GM12892 (cell line): ENCODE data around the gene RBMY1B. TPM values are rescaled to one million over a fixed set of nuclear protein-coding genes. Genes with fewer than 3 reads are reported as not detected.
"Not testable (repeated sequence)": the region's sequence is repeated elsewhere in the genome, so short reads cannot be mapped to it uniquely, and the experiment has no call there.

Experiments
- DNase-seq: peaks from one replicate; pipeline ENCODE4 v3.0.0; 2011; ENCODE audit not compliant: insufficient read length
- FAIRE-seq: peaks from 2 replicates; lab custom pipeline; 2011; peaks lifted over from hg19 to GRCh38; lab: Jason Lieb, UNC
- POLR2A ChIP-seq: IDR thresholded peaks from 2 replicates; pipeline ENCODE4 v1.6.1; 2011; ENCODE audit warnings: low read depth, low read length, control low read depth
- POLR2AphosphoS5 ChIP-seq: IDR thresholded peaks from 2 replicates; pipeline ENCODE4 v1.6.1; 2011; ENCODE audit warnings: low read depth, low read length, control low read depth
- TAF1 ChIP-seq: IDR thresholded peaks from 2 replicates; pipeline ENCODE4 v1.6.1; 2011; ENCODE audit warnings: low read depth, mild to moderate bottlenecking, control low read depth, low read length, borderline replicate concordance
- polyA plus RNA-seq: library from polyadenylated mRNA; unstranded; fragments of >200 nt; gene quantifications from one replicate; pipeline ENCODE4 v1.2.1, GENCODE V29; 2012; ENCODE audit warnings: missing spikeins, inconsistent platforms; ENCODE audit not compliant: missing spikeins

RBMY1B gene
- not detected for polyA plus RNA-seq

- not testable (repeated sequence) for FAIRE-seq, DNase-seq
Measured at GRCh38 chrY:21511038-21511437, at the start of gene RBMY1B. Gene RBMY1B, plus strand, starts transcription at chrY:21511338. Its CDS starts 2,013 bp downstream, at chrY:21513351.

- DNase-seq, FAIRE-seq: not testable (repeated sequence)
Measured at GRCh38 chrY:21462915-21463314, 48.2 kb upstream of the RBMY1B start.

- FAIRE-seq, result no peak
- TF ChIP-seq TAF1, result no peak
- no peak for TF ChIP-seq POLR2AphosphoS5
- TF ChIP-seq POLR2A, result no peak
- no peak for DNase-seq
Measured at GRCh38 chrY:21482967-21483366, 28.2 kb upstream of the RBMY1B start.

- FAIRE-seq, DNase-seq: not testable (repeated sequence)
Measured at GRCh38 chrY:21534579-21534978, 23.4 kb downstream of the RBMY1B start, which contains the start of gene RBMY1A1. Gene RBMY1A1, plus strand, starts transcription at chrY:21534879. Its CDS starts 2,013 bp downstream, at chrY:21536892.

- FAIRE-seq, DNase-seq: not testable (repeated sequence)
Measured at GRCh38 chrY:21559316-21559984, 48.3 kb downstream of the RBMY1B start.
